ENCODE results near the gene DNM1.

DNM1 gene

GRCh38 chr9:128203024-128203706 lies at the start of gene DNM1:
DNM1 (plus strand) TSS chr9:128203379; CDS start chr9:128203471, 92 bp downstream.
- peak within 1 kb of the TSS; percentile 41 to 77 (median 66) for H3K4me3 ChIP-seq

DNA sequence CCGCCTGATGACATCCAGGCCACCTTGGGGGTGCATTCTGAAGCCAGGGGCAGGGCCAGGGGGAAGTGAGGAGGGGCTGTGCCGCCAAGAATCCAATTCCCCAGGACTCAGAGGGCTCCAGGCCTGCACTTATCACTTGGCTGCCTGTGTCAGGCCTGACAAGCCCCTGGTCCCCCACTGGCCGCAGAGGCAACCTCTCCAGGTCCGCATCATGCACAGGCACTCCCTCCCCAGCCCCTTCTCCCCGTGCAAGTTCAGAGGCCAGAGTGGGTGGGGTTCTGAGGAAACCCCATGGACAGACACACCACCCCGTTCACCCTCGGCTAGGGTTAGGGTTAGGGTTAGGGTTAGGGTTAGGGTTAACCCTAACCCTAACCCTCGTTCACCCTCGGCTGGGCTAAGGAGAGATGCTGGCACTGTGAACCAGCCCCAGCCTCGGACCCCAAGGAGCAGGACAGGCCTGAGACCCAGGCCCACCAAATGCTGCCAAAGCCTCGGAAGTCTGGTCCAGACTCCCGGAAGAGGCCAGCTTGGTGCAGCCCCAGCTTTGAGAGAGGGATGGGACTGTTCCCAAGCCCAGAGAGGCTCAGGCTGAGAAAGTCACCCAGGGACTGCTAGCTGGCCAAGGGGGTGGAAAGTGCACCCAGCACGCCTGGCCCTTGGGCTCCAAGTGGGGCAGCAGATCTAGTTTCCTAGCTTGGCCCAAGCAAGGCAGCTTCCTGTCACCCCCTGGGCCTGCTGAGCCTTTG lies 49.1 kb upstream of the DNM1 start:
- no peak overlapping the region for H3K4me3 ChIP-seq
- no peak overlapping the region for H3K27ac ChIP-seq

More at GRCh38 chr9:128203024-128203706, at the start of gene DNM1:
- peak within 1 kb of the TSS in 20 of 21 experiments; percentile 8 to 84 (median 64) for H3K27ac ChIP-seq

GRCh38 chr9:128155736-128156500 lies 47.3 kb upstream of the DNM1 start:
- Histone ChIP-seq H3K4me3 (no peak overlapping the region), H3K27ac (no peak overlapping the region)

DNA sequence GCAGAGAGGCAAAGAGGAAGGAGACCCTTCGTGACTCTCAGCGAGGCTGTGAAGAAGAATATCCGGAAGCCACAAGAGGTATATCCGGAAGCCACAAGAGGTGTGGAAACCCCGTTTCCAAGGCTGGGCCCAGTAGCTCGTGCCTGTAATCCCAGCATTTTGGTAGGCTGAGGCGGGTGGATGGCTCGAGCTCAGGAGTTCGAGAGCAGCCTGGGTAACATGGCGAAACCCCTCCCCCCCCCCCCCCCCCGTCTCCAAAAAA lies 43.7 kb upstream of the DNM1 start:
- Histone ChIP-seq H3K4me3 (peak overlapping the region; percentile 52 to 85 (median 66)), H3K27ac (peak overlapping the region in 20 of 21 experiments; percentile 40 to 92 (median 77))

GRCh38 chr9:128159784-128160602 lies 43.2 kb upstream of the DNM1 start, which contains the start of gene BBLN:
BBLN (plus strand) TSS chr9:128160265; CDS start chr9:128160408, 143 bp downstream.
- H3K27ac ChIP-seq: peak within 1 kb of the TSS; percentile 37 to 92 (median 80)
- peak within 1 kb of the TSS; percentile 52 to 85 (median 66) for H3K4me3 ChIP-seq

GRCh38 chr9:128160603-128160987 lies 42.6 kb upstream of the DNM1 start:
- Histone ChIP-seq H3K4me3 (peak overlapping the region; percentile 52 to 85 (median 66)), H3K27ac (peak overlapping the region; percentile 37 to 92 (median 80))

- Histone ChIP-seq H3K27ac (peak overlapping the region in 1 of 21 experiments; percentile 8), H3K4me3 (peak overlapping the region in 3 of 7 experiments; percentile 66 to 85 (median 72))
Observed at GRCh38 chr9:128161215-128161902, 41.8 kb upstream of the DNM1 start.

- Histone ChIP-seq H3K27ac (peak overlapping the region in 1 of 21 experiments; percentile 50), H3K4me3 (no peak overlapping the region)
Observed at GRCh38 chr9:128162215-128163026, 40.8 kb upstream of the DNM1 start.

GRCh38 chr9:128163027-128163515 lies 40.1 kb upstream of the DNM1 start:
- no peak overlapping the region for H3K27ac ChIP-seq
- H3K4me3 ChIP-seq: no peak overlapping the region

DNA sequence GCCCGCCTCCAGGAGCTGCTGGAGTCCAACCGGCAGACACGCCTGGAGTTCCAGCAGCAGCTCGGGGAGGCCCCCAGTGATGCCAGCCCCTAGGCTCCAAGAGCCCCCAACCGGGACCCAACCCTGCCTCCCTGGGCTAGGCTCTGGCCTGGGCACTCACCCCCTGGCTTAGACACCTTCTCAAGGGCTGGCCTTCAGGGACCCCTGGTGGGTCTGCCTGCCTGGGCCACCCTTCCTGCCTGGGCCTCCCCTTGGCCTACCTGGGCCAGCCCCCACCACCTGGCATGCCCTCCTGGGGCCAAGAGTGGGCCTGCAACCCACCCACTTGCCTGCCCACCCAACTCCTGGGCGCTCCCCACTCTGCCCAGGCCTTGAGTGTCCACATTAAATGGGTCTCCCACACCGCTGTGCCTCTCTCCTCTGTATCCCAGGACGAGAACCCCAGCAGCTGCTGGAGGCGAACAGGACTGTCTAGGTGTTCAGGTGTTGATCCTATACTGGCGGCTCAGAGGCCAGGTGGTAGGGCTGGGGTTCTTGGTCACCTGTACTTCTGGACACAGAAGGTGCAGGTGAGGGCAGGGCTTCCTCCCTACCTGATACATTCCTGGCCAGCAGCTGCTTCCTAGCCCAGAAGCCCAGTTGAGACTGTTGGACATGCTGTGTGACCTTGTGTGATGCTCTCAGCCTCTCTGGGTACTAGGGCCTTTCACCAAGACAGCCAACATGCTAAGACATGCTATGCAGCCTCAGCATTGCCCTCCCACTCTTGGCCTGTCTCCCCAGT lies 39.5 kb upstream of the DNM1 start:
- no peak overlapping the region for H3K4me3 ChIP-seq
- H3K27ac ChIP-seq: peak overlapping the region in 5 of 21 experiments; percentile 1 to 34 (median 8)

- Histone ChIP-seq H3K4me3 (no peak overlapping the region), H3K27ac (peak overlapping the region in 4 of 21 experiments; percentile 1 to 34 (median 16))
Observed at GRCh38 chr9:128164307-128164885, 38.8 kb upstream of the DNM1 start.

DNA sequence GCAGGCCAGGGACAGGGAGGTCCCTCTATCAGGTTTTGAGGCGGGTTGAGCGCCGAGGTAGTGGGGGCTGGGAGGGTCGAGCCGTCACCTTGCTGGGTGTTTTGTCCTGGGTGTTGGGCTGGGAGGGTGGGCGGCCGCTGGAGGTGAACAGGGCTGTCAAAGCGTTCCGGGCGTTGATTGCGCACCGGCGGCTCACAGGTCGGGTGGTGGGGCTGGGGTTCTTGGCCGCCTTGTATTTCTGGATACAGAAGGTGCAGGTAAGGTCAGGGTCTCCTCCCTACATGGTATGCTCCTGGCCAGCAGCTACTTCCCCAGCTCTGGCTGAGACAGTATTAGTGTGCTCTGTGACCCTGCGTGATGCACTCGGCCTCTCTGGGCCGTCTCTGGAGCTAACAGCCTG lies 37.0 kb upstream of the DNM1 start:
- Histone ChIP-seq H3K27ac (no peak overlapping the region), H3K4me3 (no peak overlapping the region)

GRCh38 chr9:128167209-128167608 lies 36.0 kb upstream of the DNM1 start:
- Histone ChIP-seq H3K27ac (no peak overlapping the region), H3K4me3 (no peak overlapping the region)

DNA sequence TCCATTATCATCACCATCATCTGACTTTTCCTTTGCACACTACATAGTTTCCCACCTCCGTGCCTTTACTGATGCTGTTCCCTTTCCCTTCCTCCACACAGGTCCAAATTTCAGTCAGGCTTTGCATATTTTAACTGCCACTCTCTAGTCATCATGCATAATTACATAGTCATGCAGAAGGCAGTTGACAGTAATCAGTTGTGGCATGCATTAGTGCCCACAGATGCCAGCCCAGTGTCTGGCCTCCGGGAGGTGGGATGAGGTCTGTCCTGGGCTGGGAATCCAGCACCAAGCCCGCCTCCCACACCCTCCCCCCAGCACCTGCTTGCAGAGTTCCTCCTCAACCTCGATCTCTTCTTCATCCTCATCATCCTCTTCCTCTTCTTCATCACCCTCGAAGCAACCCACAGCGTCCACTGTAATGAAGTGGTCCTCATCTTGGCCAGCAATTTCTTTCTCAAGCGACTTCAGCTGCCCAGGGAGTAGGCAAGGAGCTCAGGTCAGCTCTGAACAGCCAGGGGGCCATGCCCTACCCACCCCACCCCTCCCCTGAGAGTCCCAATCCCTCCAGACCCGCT lies 34.4 kb upstream of the DNM1 start:
- H3K27ac ChIP-seq: no peak overlapping the region

DNA sequence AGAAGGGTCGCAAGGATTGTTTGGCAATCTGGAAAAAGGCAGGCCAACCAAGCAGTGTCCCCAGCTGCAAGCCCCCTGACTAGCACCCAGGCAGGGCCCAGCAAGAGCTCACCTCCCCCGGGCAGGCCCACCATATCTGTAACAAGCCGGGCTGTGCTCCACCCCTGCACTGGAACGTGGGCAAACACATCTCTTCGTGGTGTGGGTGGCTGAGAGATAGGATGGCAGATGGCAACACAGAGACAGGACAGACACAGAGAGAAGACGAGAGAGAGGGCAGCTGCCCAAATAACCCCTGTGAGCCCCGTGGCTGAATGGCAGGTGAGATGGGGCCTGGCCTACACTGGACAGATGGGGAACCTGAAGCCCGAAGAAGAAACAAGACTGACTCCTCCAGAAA lies 33.7 kb upstream of the DNM1 start:
- Histone ChIP-seq H3K4me3 (no peak overlapping the region), H3K27ac (no peak overlapping the region)

More for the DNA sequence above, 34.4 kb upstream of the DNM1 start:
- no peak overlapping the region for H3K4me3 ChIP-seq

DNA sequence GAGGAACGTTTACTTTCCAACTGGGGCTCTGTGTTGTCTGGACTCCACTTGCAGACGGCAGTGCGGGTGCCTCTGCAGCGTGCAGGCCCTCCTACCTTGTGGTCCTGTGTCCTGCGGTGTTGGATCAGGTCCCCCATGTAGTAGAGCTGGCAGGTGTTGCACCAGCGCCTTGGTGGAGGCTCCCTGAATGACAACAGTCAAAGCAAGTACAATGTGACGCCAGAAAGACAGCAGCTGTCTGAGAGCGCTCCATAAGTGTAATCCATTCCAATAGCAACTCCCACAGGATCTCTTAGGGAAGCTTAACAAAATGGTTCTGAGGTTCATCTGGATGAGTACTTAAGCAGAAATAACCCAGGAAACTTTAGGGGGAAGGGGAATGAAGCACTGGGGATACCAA lies 33.3 kb upstream of the DNM1 start:
- H3K27ac ChIP-seq: no peak overlapping the region

More for the DNA sequence above, 33.3 kb upstream of the DNM1 start:
- no peak overlapping the region for H3K4me3 ChIP-seq
